H1 (cell line): ENCODE results near the gene SPSB3. TPM values are rescaled to one million over a fixed set of nuclear protein-coding genes. Genes with fewer than 3 reads are reported as not detected.

Source experiments
- CTCF ChIA-PET: fragments of 300-600 bp; sonication (Branson Sonifier 250); formaldehyde crosslinking; loops from one replicate; lab custom pipeline; 2021; ENCODE audit not compliant: partially characterized antibody; lab: Charles Lee
- POLR2A ChIA-PET: fragments of 300-600 bp; sonication (Branson Sonifier 250); formaldehyde crosslinking; loops from one replicate; lab custom pipeline; 2021; ENCODE audit warnings: inconsistent platforms; ENCODE audit not compliant: partially characterized antibody; lab: Charles Lee
- DNase-seq, 2 experiments: peaks; one replicate each; pipeline versions ENCODE4 v3.0.0 to v3.0.0-alpha.2; 2010 to 2022; ENCODE audit warnings: low spot score in 2 of 2, low read depth in 1 of 2, mixed read lengths in 1 of 2
- FAIRE-seq: peaks from 2 replicates; lab custom pipeline; 2011; peaks lifted over from hg19 to GRCh38; lab: Jason Lieb, UNC
- H2AFZ ChIP-seq: 2 replicates; pipeline ENCODE4 v1.8.1; 2012; ENCODE audit warnings: low read length, inconsistent platforms
- H2AK5ac ChIP-seq: 2 replicates; pipeline ENCODE4 v1.6.1; 2013; ENCODE audit warnings: low read depth, low read length
- H2BK120ac ChIP-seq: replicated peaks from 2 replicates; pipeline ENCODE3; 2013; ENCODE audit warnings: low read depth, low read length, inconsistent platforms
- H2BK12ac ChIP-seq: 2 replicates; pipeline ENCODE4 v1.6.1; 2013; ENCODE audit warnings: low read depth, low read length
- H2BK15ac ChIP-seq: 2 replicates; pipeline ENCODE4 v1.6.1; 2013; ENCODE audit warnings: low read length
- H2BK20ac ChIP-seq: 2 replicates; pipeline ENCODE4 v1.6.1; 2013; ENCODE audit warnings: low read length
- H2BK5ac ChIP-seq: 2 replicates; pipeline ENCODE4 v1.6.1; 2013; ENCODE audit warnings: low read depth, low read length
- H3K14ac ChIP-seq: 2 replicates; pipeline ENCODE4 v1.6.1; 2013; ENCODE audit warnings: inconsistent platforms; ENCODE audit not compliant: insufficient read length
- H3K18ac ChIP-seq: 2 replicates; pipeline ENCODE4 v1.6.1; 2013; ENCODE audit warnings: low read length; ENCODE audit errors: extremely low read depth
- H3K23ac ChIP-seq: 2 replicates; pipeline ENCODE4 v1.6.1; 2013; ENCODE audit warnings: inconsistent platforms; ENCODE audit not compliant: insufficient read length
- H3K23me2 ChIP-seq: 2 replicates; pipeline ENCODE4 v1.6.1; 2013; ENCODE audit warnings: low read depth, low read length
- H3K27ac ChIP-seq: 2 replicates; pipeline ENCODE4 v1.6.1; 2011; ENCODE audit warnings: low read depth, low read length, inconsistent platforms
- H3K27me3 ChIP-seq, 4 experiments: replicated peaks in 1 of 4; 1 replicate in 1 of 4; 2 replicates in 3 of 4; pipeline versions ENCODE4 v1.6.1 to v1.8.1; 2011 to 2013; ENCODE audit warnings: low read length in 3 of 4, mild to moderate bottlenecking in 3 of 4, inconsistent platforms in 2 of 4, mixed read lengths in 2 of 4, moderate library complexity in 1 of 4; ENCODE audit not compliant: control insufficient read depth in 3 of 4, insufficient read depth in 3 of 4; ENCODE audit errors: extremely low read depth in 1 of 4
- H3K36me3 ChIP-seq, 4 experiments: 2 replicates each; pipeline versions ENCODE4 v1.6.1 to v1.8.1; 2011 to 2013; ENCODE audit warnings: mild to moderate bottlenecking in 4 of 4, low read length in 3 of 4, moderate library complexity in 2 of 4, control low read depth in 1 of 4, inconsistent platforms in 1 of 4; ENCODE audit not compliant: insufficient read depth in 4 of 4, control insufficient read depth in 2 of 4
- H3K4ac ChIP-seq: replicated peaks from 2 replicates; pipeline ENCODE3; 2013; ENCODE audit warnings: low read length, low read depth, mixed read lengths, inconsistent platforms; ENCODE audit not compliant: insufficient read length
- H3K4me1 ChIP-seq, 4 experiments: replicated peaks in 1 of 4; 1 replicate in 1 of 4; 2 replicates in 3 of 4; pipeline versions ENCODE4 v1.6.1 to v1.8.1; 2011 to 2013; ENCODE audit warnings: low read length in 3 of 4, inconsistent platforms in 2 of 4, mixed read lengths in 1 of 4; ENCODE audit not compliant: insufficient read depth in 4 of 4, control insufficient read depth in 3 of 4
- H3K4me2 ChIP-seq, 2 experiments: 2 replicates each; pipeline versions ENCODE4 v1.6.1 to v1.8.1; 2011 to 2013; ENCODE audit warnings: low read depth in 2 of 2, low read length in 2 of 2, control low read depth in 1 of 2, inconsistent platforms in 1 of 2, mild to moderate bottlenecking in 1 of 2; ENCODE audit not compliant: insufficient read depth in 1 of 2
- H3K4me3 ChIP-seq, 4 experiments: fragments of 200-600, 300-600 bp in 1 of 4; sonication (generic), shearing (Covaris generic), sonication (Bioruptor Twin) in 1 of 4; 2 replicates each; pipeline versions ENCODE4 v1.5.1 to v1.8.1; 2011 to 2016; ENCODE audit warnings: low read length in 4 of 4, low read depth in 3 of 4, control low read depth in 2 of 4, inconsistent platforms in 2 of 4, mild to moderate bottlenecking in 2 of 4, mixed read lengths in 1 of 4, moderate library complexity in 1 of 4; ENCODE audit not compliant: insufficient read depth in 2 of 4; ENCODE audit errors: extremely low read depth in 1 of 4
- H3K56ac ChIP-seq: replicated peaks from 2 replicates; pipeline ENCODE3; 2013; ENCODE audit warnings: low read depth, mild to moderate bottlenecking, mixed read lengths, low read length, inconsistent platforms; ENCODE audit not compliant: insufficient read length
- H3K79me1 ChIP-seq: 2 replicates; pipeline ENCODE4 v1.6.1; 2013; ENCODE audit warnings: low read depth, low read length, control low read depth
- H3K79me2 ChIP-seq, 2 experiments: 2 replicates each; pipeline versions ENCODE4 v1.6.1 to v1.8.1; 2012 to 2013; ENCODE audit warnings: low read length in 2 of 2, mild to moderate bottlenecking in 2 of 2, inconsistent platforms in 1 of 2; ENCODE audit not compliant: insufficient read depth in 2 of 2, control insufficient read depth in 1 of 2
- H3K9ac ChIP-seq, 4 experiments: replicated peaks in 1 of 4; 1 replicate in 1 of 4; 2 replicates in 3 of 4; pipeline versions ENCODE4 v1.6.1 to v1.8.1; 2011 to 2013; ENCODE audit warnings: low read depth in 3 of 4, low read length in 3 of 4, control low read depth in 2 of 4, mild to moderate bottlenecking in 2 of 4, moderate library complexity in 2 of 4, inconsistent platforms in 1 of 4; ENCODE audit errors: extremely low read depth in 1 of 4
- H3K9me3 ChIP-seq, 2 experiments: 2 replicates each; pipeline versions ENCODE4 v1.6.1 to v1.8.1; 2012 to 2013; ENCODE audit warnings: mild to moderate bottlenecking in 2 of 2, moderate library complexity in 2 of 2, control low read depth in 1 of 2, inconsistent platforms in 1 of 2, low read depth in 1 of 2, low read length in 1 of 2, mixed read lengths in 1 of 2; ENCODE audit not compliant: insufficient read depth in 2 of 2
- H4K20me1 ChIP-seq, 2 experiments: replicated peaks in 1 of 2; 2 replicates each; pipeline versions ENCODE3 to v1.8.1; 2011 to 2013; ENCODE audit warnings: inconsistent platforms in 2 of 2, low read length in 2 of 2, mild to moderate bottlenecking in 1 of 2; ENCODE audit not compliant: insufficient read depth in 2 of 2, control insufficient read depth in 1 of 2
- H4K5ac ChIP-seq: 2 replicates; pipeline ENCODE4 v1.6.1; 2013; ENCODE audit warnings: low read length, low read depth, mixed read lengths, inconsistent platforms; ENCODE audit not compliant: insufficient read length
- H4K8ac ChIP-seq: 2 replicates; pipeline ENCODE4 v1.8.0; 2013; ENCODE audit warnings: mild to moderate bottlenecking, moderate library complexity, low read length, inconsistent platforms; ENCODE audit not compliant: insufficient read depth; ENCODE audit errors: extremely low read depth
- H4K91ac ChIP-seq: replicated peaks from 2 replicates; pipeline ENCODE3; 2013; ENCODE audit warnings: low read length, mixed read lengths, inconsistent platforms; ENCODE audit not compliant: insufficient read length
- HDAC2 ChIP-seq, 2 experiments: fragments of 300-600 bp in 1 of 2; sonication (generic) in 1 of 2; IDR thresholded peaks; 2 replicates each; pipeline ENCODE4 v1.6.1; 2011 to 2012; ENCODE audit warnings: low read depth in 2 of 2, low read length in 2 of 2, mild to moderate bottlenecking in 2 of 2, moderate library complexity in 2 of 2, borderline replicate concordance in 1 of 2, inconsistent platforms in 1 of 2
- MAFK ChIP-seq: IDR thresholded peaks from 2 replicates; pipeline ENCODE4 v1.6.1; 2012; ENCODE audit warnings: low read depth, mild to moderate bottlenecking, improper control_type of control experiment, low read length
- POLR2AphosphoS5 ChIP-seq: IDR thresholded peaks from 2 replicates; pipeline ENCODE4 v1.6.1; 2011; ENCODE audit warnings: low read depth, low read length
- WGBS, 2 experiments: shearing (Covaris generic) in 1 of 2; methylation state at CpG; one replicate each; pipeline versions ENCODE4 v1.1.6 to v1.1.7; 2013 to 2015; ENCODE audit warnings: low lambda C conversion rate in 2 of 2, mixed read lengths in 2 of 2, inconsistent platforms in 1 of 2, low coverage in 1 of 2, missing lambda C conversion rate in 1 of 2; ENCODE audit not compliant: insufficient replicate concordance in 2 of 2, insufficient coverage in 1 of 2, insufficient read length in 1 of 2; ENCODE audit errors: extremely low coverage in 1 of 2, missing lambda C conversion rate in 1 of 2; 5-methylcytosine and 5-hydroxymethylcytosine counted together
- polyA plus RNA-seq, 7 experiments: library from polyadenylated mRNA; depleted of rRNA in 3 of 7; stranded (reverse) in 5 of 7; unstranded in 2 of 7; fragments of >200 nt in 5 of 7; fragments of 200-250 nt in 2 of 7; gene quantifications; 1 replicate in 5 of 7; 2 replicates in 1 of 7; 4 replicates in 1 of 7; pipeline versions ENCODE4 v1.2.1 to v1.2.3, GENCODE V29; 2011 to 2013; ENCODE audit warnings: missing spikeins in 2 of 7, mixed read lengths in 2 of 7
- total RNA-seq: library from RNA; stranded (reverse); fragmentation: NEBNext Ultra II Directional; extraction: Animal tissue kit (Norgen Biotek cat#: 25700); gene quantifications from 2 replicates; pipeline ENCODE4 v1.2.1, GENCODE V29; 2021
- TF ChIP-seq, protein P1 (sequence below): IDR thresholded peaks from 2 replicates; pipeline ENCODE4 v1.6.1; 2011; ENCODE audit warnings: low read length, improper control_type of control experiment

The SPSB3 gene
- total and polyA plus RNA-seq, 2 of the 8 experiments (the other 6 are each of a cell fraction or from before 2014, with no cell fraction given) = 22.5 to 37.8 TPM

DNA sequence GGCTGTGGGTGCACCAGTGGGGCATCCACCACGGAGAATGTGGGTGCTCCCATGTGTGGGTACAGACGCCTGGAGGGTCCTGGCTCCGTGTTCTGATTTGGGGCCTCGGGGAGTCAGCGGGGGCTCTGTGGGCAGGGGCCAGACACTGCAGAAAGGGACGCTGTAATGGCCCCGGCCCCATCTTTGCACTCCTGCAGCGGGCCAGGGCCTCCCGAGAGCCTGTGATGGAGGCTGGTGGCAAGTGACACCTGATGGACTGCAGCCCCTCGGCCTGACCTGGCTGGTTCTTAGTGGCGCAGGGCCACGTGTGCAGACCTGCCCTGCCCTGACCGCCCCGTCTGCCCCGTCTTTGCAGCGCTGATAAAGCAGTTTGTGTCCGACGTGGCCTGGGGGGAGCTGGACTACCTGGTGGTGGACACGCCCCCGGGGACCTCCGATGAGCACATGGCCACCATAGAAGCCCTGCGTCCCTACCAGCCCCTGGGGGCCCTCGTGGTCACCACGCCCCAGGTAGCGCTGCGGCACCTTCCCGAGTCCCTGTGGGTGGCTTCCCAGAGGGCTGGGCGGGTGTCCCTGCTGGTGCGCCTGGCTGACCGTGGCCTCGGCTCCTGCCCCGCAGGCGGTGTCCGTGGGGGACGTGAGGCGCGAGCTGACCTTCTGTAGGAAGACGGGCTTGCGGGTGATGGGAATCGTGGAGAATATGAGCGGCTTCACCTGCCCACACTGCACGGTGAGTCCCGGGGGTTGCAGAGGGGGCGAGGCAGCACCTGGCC lies 5.1 kb upstream of the SPSB3 start:
- H3K14ac ChIP-seq = no peak overlapping the region
- no peak for FAIRE-seq
- TF ChIP-seq MAFK = no peak
- TF ChIP-seq, protein P1, sequence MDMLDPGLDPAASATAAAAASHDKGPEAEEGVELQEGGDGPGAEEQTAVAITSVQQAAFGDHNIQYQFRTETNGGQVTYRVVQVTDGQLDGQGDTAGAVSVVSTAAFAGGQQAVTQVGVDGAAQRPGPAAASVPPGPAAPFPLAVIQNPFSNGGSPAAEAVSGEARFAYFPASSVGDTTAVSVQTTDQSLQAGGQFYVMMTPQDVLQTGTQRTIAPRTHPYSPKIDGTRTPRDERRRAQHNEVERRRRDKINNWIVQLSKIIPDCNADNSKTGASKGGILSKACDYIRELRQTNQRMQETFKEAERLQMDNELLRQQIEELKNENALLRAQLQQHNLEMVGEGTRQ = no peak
- no peak for TF ChIP-seq POLR2AphosphoS5
- TF ChIP-seq HDAC2 (IDR thresholded peaks at IDR 0.05; ENCODE audit: borderline replicate concordance in 1 of 2, low read depth in 2 of 2, low read length in 2 of 2) = no peak

More for the DNA sequence above, 5.1 kb upstream of the SPSB3 start:
- peaks cover 20 to 21% of the 10 kb centered on the region in 2 experiments for H4K20me1 ChIP-seq
- no peaks in the 10 kb centered on the region for H3K27me3 ChIP-seq
- DNase-seq = no peak
- peaks cover 0 to 35% of the 10 kb centered on the region in 2 experiments; a peak in 3 of 4 replicates for H3K79me2 ChIP-seq
- H4K91ac ChIP-seq = no peak overlapping the region
- H3K4me3 ChIP-seq = no peak overlapping the region
- H4K5ac ChIP-seq = no peak overlapping the region
- H2AK5ac ChIP-seq = no peak overlapping the region
- no peak overlapping the region for H2BK15ac ChIP-seq
- ChIA-PET POLR2A (interaction anchor here (1.6 to 4.0 kb wide), 5 partner anchors 8 to 33 kb away, joined by 3 to 15 read pairs (median 5); partner anchors contain the start of gene NME3), CTCF (interaction anchor here (1.8 kb wide), 1 partner anchor 63 kb away, joined by 7 read pairs; no protein-coding TSS in a partner anchor)
- no peak overlapping the region for H2BK12ac ChIP-seq
- peaks cover 0 to 44% (median 2%) of the 10 kb centered on the region in 4 experiments; a peak in 4 of 8 replicates for H3K36me3 ChIP-seq
- peaks cover 13% of the 10 kb centered on the region; the same call in 1 of the 2 replicates for H3K79me1 ChIP-seq
- H3K27ac ChIP-seq = no peak overlapping the region
- H2BK120ac ChIP-seq = no peak overlapping the region
- no peak overlapping the region for H3K4ac ChIP-seq
- no peak overlapping the region for H3K23ac ChIP-seq
- peaks cover 3% of the 10 kb centered on the region; the same call in 1 of the 2 replicates for H3K23me2 ChIP-seq
- H3K9ac ChIP-seq = no peak overlapping the region
- H3K18ac ChIP-seq = no peak overlapping the region
- no peaks in the 10 kb centered on the region for H3K9me3 ChIP-seq
- no peak overlapping the region for H3K56ac ChIP-seq
- H3K4me2 ChIP-seq = no peak overlapping the region
- WGBS, 2 experiments = 97% methylated on average over 23 of the region's 44 CpGs; no CpG with 5 or more reads in 1 of the 2 experiments
- no peaks in the 10 kb centered on the region; a peak in 1 of 7 replicates for H3K4me1 ChIP-seq
- no peak overlapping the region for H2AFZ ChIP-seq
- 0 out of 2 replicates have a peak overlapping the region, but pooled peaks have one; percentile 51 for H4K8ac ChIP-seq
- no peak overlapping the region for H2BK20ac ChIP-seq
- H2BK5ac ChIP-seq = no peak overlapping the region
